PC-3 (cell line): ENCODE data around the gene RABGAP1L.

Experiments
- CTCF ChIP-seq: fragments of 300-600 bp; sonication (generic); conservative IDR thresholded peaks from 2 replicates; pipeline ENCODE4 v1.5.1; 2017; ENCODE audit warnings: antibody characterized with exemption, low read depth, mild to moderate bottlenecking, low read length
- EZH2 ChIP-seq: fragments of 300-600 bp; sonication (generic); IDR thresholded peaks from one replicate; pipeline ENCODE4 v1.6.1; 2017; ENCODE audit warnings: antibody characterized with exemption, mild to moderate bottlenecking, low read length; ENCODE audit not compliant: unreplicated experiment
- EZH2phosphoT487 ChIP-seq: fragments of 300-600 bp; sonication (generic); IDR thresholded peaks from 2 replicates; pipeline ENCODE4 v1.6.1; 2018; ENCODE audit warnings: mild to moderate bottlenecking, antibody characterized with exemption, low read length, borderline replicate concordance

- TF ChIP-seq CTCF, result no peak
- no peak for TF ChIP-seq EZH2phosphoT487
- no peak for TF ChIP-seq EZH2
Measured at GRCh38 chr1:174841747-174842146, 682.4 kb downstream of the RABGAP1L start.
